SK-N-SH (cell line): ENCODE data around the gene LNX2.

Experiments
- CTCF ChIP-seq: fragments of 200-600 bp; sonication (generic); IDR thresholded peaks from 2 replicates; pipeline ENCODE4 v1.6.1; 2017; ENCODE audit warnings: antibody characterized with exemption, mild to moderate bottlenecking, moderate library complexity
- EZH2phosphoT487 ChIP-seq: fragments of 200-600 bp; sonication (generic); IDR thresholded peaks from 2 replicates; pipeline ENCODE4 v1.6.1; 2017; ENCODE audit warnings: low read depth, mixed run types, mild to moderate bottlenecking, antibody characterized with exemption, moderate library complexity, borderline replicate concordance
- FOXJ3 ChIP-seq: sonication (generic); formaldehyde crosslinking; IDR thresholded peaks from 2 replicates; pipeline ENCODE4 v1.5.1; 2020; ENCODE audit warnings: mild to moderate bottlenecking, missing genetic modification reagents
- FOXM1 ChIP-seq: IDR thresholded peaks from 2 replicates; pipeline ENCODE4 v1.4.0; 2012; ENCODE audit warnings: low read depth, mild to moderate bottlenecking
- GABPA ChIP-seq: IDR thresholded peaks from 2 replicates; pipeline ENCODE4 v1.4.0; 2012; ENCODE audit warnings: low read depth, mild to moderate bottlenecking
- PBX3 ChIP-seq: IDR thresholded peaks from 2 replicates; pipeline ENCODE4; 2012
- POLR2AphosphoS5 ChIP-seq: IDR thresholded peaks from 2 replicates; pipeline ENCODE4 v1.6.1; 2012; ENCODE audit warnings: low read depth, low read length
- REST ChIP-seq: IDR thresholded peaks from 2 replicates; pipeline ENCODE4 v1.6.1; 2012; ENCODE audit warnings: mild to moderate bottlenecking, low read depth, low read length, moderate library complexity

GRCh38 chr13:27632648-27633047 is 12.3 kb upstream of the LNX2 start:
- TF ChIP-seq PBX3, result no peak
- no peak for TF ChIP-seq CTCF
- TF ChIP-seq FOXM1, result no peak
- no peak for TF ChIP-seq POLR2AphosphoS5
- no peak for TF ChIP-seq GABPA
- TF ChIP-seq EZH2phosphoT487, result no peak
- no peak for TF ChIP-seq FOXJ3 (CRISPR knock-in tag)
- TF ChIP-seq REST, result no peak
